ENCODE measurements around the gene TMEM233.

Gene TMEM233

GRCh38 chr12:119593578-119594398 lies at the start of gene TMEM233:
TSS of gene TMEM233 (plus strand) at chr12:119593774. CDS start at chr12:119593849, 75 bp downstream.
- no peak for TF ChIP-seq NFIC (IDR thresholded peaks at IDR 0.05)
- TF ChIP-seq EGR1 (IDR thresholded peaks at IDR 0.05), result no peak
- TF ChIP-seq YY1 (IDR thresholded peaks at IDR 0.05; ENCODE audit: low read depth), result no peak
- no peak for TF ChIP-seq REST (IDR thresholded peaks at IDR 0.05; ENCODE audit: low read depth)
- no peak for TF ChIP-seq ZBTB7A (IDR thresholded peaks at IDR 0.05; ENCODE audit: low read depth)
- TF ChIP-seq FOXM1 (IDR thresholded peaks at IDR 0.05; ENCODE audit: borderline replicate concordance, low read depth), result no peak
- no peak for TF ChIP-seq RAD21 (IDR thresholded peaks at IDR 0.05; ENCODE audit: low read depth)
- TF ChIP-seq TEAD4 (IDR thresholded peaks at IDR 0.05), result no peak

GRCh38 chr12:119544765-119545625 lies 48.6 kb upstream of the TMEM233 start:
- TF ChIP-seq RAD21 (IDR thresholded peaks at IDR 0.05; ENCODE audit: low read depth) (peak; percentile 84), REST (IDR thresholded peaks at IDR 0.05; ENCODE audit: low read depth) (no peak), TEAD4 (IDR thresholded peaks at IDR 0.05) (no peak)

GRCh38 chr12:119546340-119546739 lies 47.2 kb upstream of the TMEM233 start:
- no peak for TF ChIP-seq YY1 (IDR thresholded peaks at IDR 0.05; ENCODE audit: low read depth)
- no peak for TF ChIP-seq ZBTB7A (IDR thresholded peaks at IDR 0.05; ENCODE audit: low read depth)
- no peak for TF ChIP-seq USF1 (IDR thresholded peaks at IDR 0.05)

- TF ChIP-seq NFIC (IDR thresholded peaks at IDR 0.05) (no peak), CREB1 (IDR thresholded peaks at IDR 0.05; ENCODE audit: low read depth) (no peak), USF1 (IDR thresholded peaks at IDR 0.05) (no peak), MAX (IDR thresholded peaks at IDR 0.05) (no peak), EGR1 (IDR thresholded peaks at IDR 0.05) (no peak), YY1 (IDR thresholded peaks at IDR 0.05; ENCODE audit: low read depth) (no peak)
Observed at GRCh38 chr12:119547001-119547400, 46.6 kb upstream of the TMEM233 start.

GRCh38 chr12:119556854-119557253 lies 36.7 kb upstream of the TMEM233 start:
- no peak for TF ChIP-seq EP300 (IDR thresholded peaks at IDR 0.05; ENCODE audit: borderline replicate concordance)
- no peak for TF ChIP-seq TEAD4 (IDR thresholded peaks at IDR 0.05)
- no peak for TF ChIP-seq MAX (IDR thresholded peaks at IDR 0.05)
- TF ChIP-seq EGR1 (IDR thresholded peaks at IDR 0.05), result no peak
- no peak for TF ChIP-seq ZBTB7A (IDR thresholded peaks at IDR 0.05; ENCODE audit: low read depth)
- TF ChIP-seq TCF12 (IDR thresholded peaks at IDR 0.05; ENCODE audit: low read depth), result no peak

- TF ChIP-seq TCF12 (IDR thresholded peaks at IDR 0.05; ENCODE audit: low read depth) (no peak), EP300 (IDR thresholded peaks at IDR 0.05; ENCODE audit: borderline replicate concordance) (no peak), MAX (IDR thresholded peaks at IDR 0.05) (no peak), YY1 (IDR thresholded peaks at IDR 0.05; ENCODE audit: low read depth) (no peak), REST (IDR thresholded peaks at IDR 0.05; ENCODE audit: low read depth) (no peak), RAD21 (IDR thresholded peaks at IDR 0.05; ENCODE audit: low read depth) (no peak), ZBTB7A (IDR thresholded peaks at IDR 0.05; ENCODE audit: low read depth) (no peak), FOXM1 (IDR thresholded peaks at IDR 0.05; ENCODE audit: borderline replicate concordance, low read depth) (no peak), USF1 (IDR thresholded peaks at IDR 0.05) (no peak), EGR1 (IDR thresholded peaks at IDR 0.05) (no peak), TEAD4 (IDR thresholded peaks at IDR 0.05) (no peak), NFIC (IDR thresholded peaks at IDR 0.05) (no peak)
Observed at GRCh38 chr12:119565404-119565803, 28.2 kb upstream of the TMEM233 start.

Measured in Ishikawa (cell line).